ENCODE measurements around the gene DHRS3.

DHRS3 gene

DNA sequence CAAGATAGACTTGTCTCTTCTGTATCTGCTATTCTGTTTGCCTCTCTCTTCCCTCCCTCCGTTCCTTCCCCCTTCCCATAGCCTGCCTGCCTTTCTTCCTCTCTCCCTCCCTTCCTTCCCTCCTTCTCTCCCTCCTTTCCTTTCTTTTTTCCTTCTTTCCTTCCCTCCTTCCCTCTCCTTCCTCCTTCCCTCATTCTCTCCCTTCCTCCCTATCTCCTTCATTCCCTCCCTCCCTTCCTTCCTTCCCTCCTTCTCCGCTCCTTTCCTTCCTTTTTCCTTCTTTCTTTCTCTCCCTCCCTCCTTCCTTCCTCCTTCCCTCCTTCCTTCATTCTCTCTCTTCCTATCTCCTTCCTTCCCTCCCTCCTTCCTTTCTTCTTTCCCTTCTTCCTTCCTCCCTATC, 26.8 kb upstream of the DHRS3 start:
- no peak overlapping the region for H2AFZ ChIP-seq (ENCODE audit: low read depth, low read length, severe bottlenecking)
- peaks cover 11% of the 10 kb centered on the region; the same call in 1 of the 2 replicates for H3K9me3 ChIP-seq (ENCODE audit: insufficient read depth, low read length)
- TF ChIP-seq EZH2phosphoT487 (conservative IDR thresholded peaks at IDR 0.05; ENCODE audit: low read length), result no peak
- TF ChIP-seq, protein P1, sequence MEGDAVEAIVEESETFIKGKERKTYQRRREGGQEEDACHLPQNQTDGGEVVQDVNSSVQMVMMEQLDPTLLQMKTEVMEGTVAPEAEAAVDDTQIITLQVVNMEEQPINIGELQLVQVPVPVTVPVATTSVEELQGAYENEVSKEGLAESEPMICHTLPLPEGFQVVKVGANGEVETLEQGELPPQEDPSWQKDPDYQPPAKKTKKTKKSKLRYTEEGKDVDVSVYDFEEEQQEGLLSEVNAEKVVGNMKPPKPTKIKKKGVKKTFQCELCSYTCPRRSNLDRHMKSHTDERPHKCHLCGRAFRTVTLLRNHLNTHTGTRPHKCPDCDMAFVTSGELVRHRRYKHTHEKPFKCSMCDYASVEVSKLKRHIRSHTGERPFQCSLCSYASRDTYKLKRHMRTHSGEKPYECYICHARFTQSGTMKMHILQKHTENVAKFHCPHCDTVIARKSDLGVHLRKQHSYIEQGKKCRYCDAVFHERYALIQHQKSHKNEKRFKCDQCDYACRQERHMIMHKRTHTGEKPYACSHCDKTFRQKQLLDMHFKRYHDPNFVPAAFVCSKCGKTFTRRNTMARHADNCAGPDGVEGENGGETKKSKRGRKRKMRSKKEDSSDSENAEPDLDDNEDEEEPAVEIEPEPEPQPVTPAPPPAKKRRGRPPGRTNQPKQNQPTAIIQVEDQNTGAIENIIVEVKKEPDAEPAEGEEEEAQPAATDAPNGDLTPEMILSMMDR (IDR thresholded peaks at IDR 0.05; ENCODE audit: insufficient read depth, low read length, poor library complexity, severe bottlenecking), result no peak
- no peak overlapping the region for H3K27ac ChIP-seq (ENCODE audit: low read depth, low read length)
- H3K4me2 ChIP-seq (ENCODE audit: low read depth, low read length, poor library complexity, severe bottlenecking), result no peak overlapping the region
- H3F3A ChIP-seq (ENCODE audit: insufficient read depth), result no peaks in the 10 kb centered on the region
- no peaks in the 10 kb centered on the region for H3K27me3 ChIP-seq (ENCODE audit: low read length)
- no peaks in the 10 kb centered on the region for H3K36me3 ChIP-seq (ENCODE audit: low read length)
- no peaks in the 10 kb centered on the region for H3K79me2 ChIP-seq (ENCODE audit: insufficient read depth, low read length)
- H3K9me2 ChIP-seq (replicated peaks; ENCODE audit: insufficient read depth, low read length), result no peaks in the 10 kb centered on the region
- H3K9ac ChIP-seq (ENCODE audit: low read length), result no peak overlapping the region
- no peak overlapping the region for H3K4me3 ChIP-seq (ENCODE audit: insufficient read depth, low read length, poor library complexity, severe bottlenecking)
- no peaks in the 10 kb centered on the region for H4K20me1 ChIP-seq (ENCODE audit: low read depth, low read length)

DNA sequence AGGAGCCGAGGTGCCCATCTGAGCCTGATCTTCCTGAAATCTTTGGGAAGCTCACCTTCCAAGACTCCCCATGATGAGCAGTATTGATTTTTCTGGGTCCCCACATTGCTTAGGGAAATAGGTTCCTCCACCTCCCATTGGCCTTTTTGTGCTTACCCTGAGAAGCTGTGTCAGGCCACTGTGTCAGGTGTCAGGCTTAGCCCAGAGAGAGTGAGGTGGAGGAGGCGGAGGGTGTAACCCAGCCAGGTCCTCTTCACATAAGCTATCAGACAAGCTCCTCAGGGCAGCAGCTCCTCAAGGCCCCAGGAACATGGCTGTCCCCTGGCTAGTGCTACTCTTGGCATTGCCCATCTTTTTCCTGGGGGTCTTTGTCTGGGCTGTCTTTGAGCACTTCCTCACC, 26.2 kb upstream of the DHRS3 start:
- no peaks in the 10 kb centered on the region for H4K20me1 ChIP-seq (ENCODE audit: low read depth, low read length)
- TF ChIP-seq, protein P1 (IDR thresholded peaks at IDR 0.05; ENCODE audit: insufficient read depth, low read length, poor library complexity, severe bottlenecking), result no peak
- TF ChIP-seq EZH2phosphoT487 (conservative IDR thresholded peaks at IDR 0.05; ENCODE audit: low read length), result no peak
- no peak overlapping the region for H3K27ac ChIP-seq (ENCODE audit: low read depth, low read length)
- no peaks in the 10 kb centered on the region for H3K36me3 ChIP-seq (ENCODE audit: low read length)
- no peaks in the 10 kb centered on the region for H3K79me2 ChIP-seq (ENCODE audit: insufficient read depth, low read length)
- no peak overlapping the region for H3K9ac ChIP-seq (ENCODE audit: low read length)
- H3K27me3 ChIP-seq (ENCODE audit: low read length), result no peaks in the 10 kb centered on the region
- no peaks in the 10 kb centered on the region for H3F3A ChIP-seq (ENCODE audit: insufficient read depth)
- H3K4me2 ChIP-seq (ENCODE audit: low read depth, low read length, poor library complexity, severe bottlenecking), result no peak overlapping the region
- peaks cover 17% of the 10 kb centered on the region; the same call in 1 of the 2 replicates for H3K9me3 ChIP-seq (ENCODE audit: insufficient read depth, low read length)
- no peak overlapping the region for H2AFZ ChIP-seq (ENCODE audit: low read depth, low read length, severe bottlenecking)
- no peak overlapping the region for H3K4me3 ChIP-seq (ENCODE audit: insufficient read depth, low read length, poor library complexity, severe bottlenecking)
- no peaks in the 10 kb centered on the region for H3K9me2 ChIP-seq (replicated peaks; ENCODE audit: insufficient read depth, low read length)

DNA sequence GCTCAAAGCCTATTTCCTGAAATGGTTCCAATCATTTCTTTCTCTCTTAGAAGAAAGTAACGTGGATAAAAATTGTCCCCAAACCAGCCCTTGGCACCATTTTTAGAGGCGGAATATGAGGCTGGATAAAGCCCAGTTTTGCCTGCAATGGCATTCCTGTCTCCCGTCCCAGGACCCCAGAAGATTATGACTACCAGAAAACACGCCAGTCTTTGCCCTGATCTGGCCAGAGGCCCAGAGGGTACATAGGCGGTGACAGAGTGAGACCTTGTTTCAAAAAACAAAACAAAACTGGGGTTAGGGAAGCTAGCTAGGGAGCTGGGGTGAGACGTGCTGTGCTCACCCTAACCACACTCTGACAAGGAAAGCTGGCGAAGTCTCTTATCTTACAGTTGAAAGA, 25.8 kb upstream of the DHRS3 start, which contains the start of gene AADACL4:
AADACL4 (plus strand) TSS at position 301 of the 400 bp plus-strand sequence. CDS start 462 bp downstream, outside the sequence.
- Histone ChIP-seq H3F3A (ENCODE audit: insufficient read depth) (no peaks in the 10 kb centered on the region), H3K4me3 (ENCODE audit: insufficient read depth, low read length, poor library complexity, severe bottlenecking) (no peak within 1 kb of the TSS), H3K79me2 (ENCODE audit: insufficient read depth, low read length) (no peaks in the 10 kb centered on the region), H3K9me3 (ENCODE audit: insufficient read depth, low read length) (peaks cover 19% of the 10 kb centered on the region; the same call in 1 of the 2 replicates), H3K4me2 (ENCODE audit: low read depth, low read length, poor library complexity, severe bottlenecking) (no peak within 1 kb of the TSS), H3K9me2 (replicated peaks; ENCODE audit: insufficient read depth, low read length) (no peaks in the 10 kb centered on the region), H3K36me3 (ENCODE audit: low read length) (no peaks in the 10 kb centered on the region), H3K9ac (ENCODE audit: low read length) (no peak within 1 kb of the TSS), H2AFZ (ENCODE audit: low read depth, low read length, severe bottlenecking) (no peak within 1 kb of the TSS), H4K20me1 (ENCODE audit: low read depth, low read length) (no peaks in the 10 kb centered on the region), H3K27ac (ENCODE audit: low read depth, low read length) (no peak within 1 kb of the TSS), H3K27me3 (ENCODE audit: low read length) (no peaks in the 10 kb centered on the region)
- no peak for TF ChIP-seq EZH2phosphoT487 (conservative IDR thresholded peaks at IDR 0.05; ENCODE audit: low read length)
- TF ChIP-seq, protein P1 (IDR thresholded peaks at IDR 0.05; ENCODE audit: insufficient read depth, low read length, poor library complexity, severe bottlenecking), result no peak
